ENCODE measurements around the gene DUSP22.

DNA sequence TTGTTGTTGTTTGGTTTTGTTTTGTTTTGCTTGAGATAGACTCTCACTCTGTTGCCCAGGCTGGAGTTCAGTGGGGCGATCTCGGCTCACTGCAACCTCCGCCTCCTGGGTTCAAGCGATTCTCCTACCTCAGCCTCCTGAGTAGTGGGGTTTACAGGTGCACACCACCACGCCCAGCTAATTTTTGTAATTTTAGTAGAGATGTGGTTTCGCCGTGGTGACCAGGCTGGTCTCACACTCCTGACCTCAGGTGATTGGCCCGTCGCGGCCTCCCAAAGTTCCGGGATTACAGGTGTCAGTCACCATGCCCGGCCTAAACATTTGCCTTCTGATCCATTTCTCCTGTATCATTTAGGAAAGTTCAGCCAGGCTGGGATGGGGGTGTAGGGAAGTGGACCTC, 17.7 kb downstream of the DUSP22 start:
- TF ChIP-seq RBBP5 (IDR thresholded peaks at IDR 0.05; ENCODE audit: borderline replicate concordance, insufficient read depth, low read length, poor library complexity, severe bottlenecking) (no peak), POLR2A (conservative IDR thresholded peaks at IDR 0.05) (no peak), ZNF766 (CRISPR knock-in tag; conservative IDR thresholded peaks at IDR 0.05) (no peak), FOSL1 (tag; conservative IDR thresholded peaks at IDR 0.05) (no peak), IFI16 (CRISPR knock-in tag; IDR thresholded peaks at IDR 0.05) (no peak), SAP30 (IDR thresholded peaks at IDR 0.05; ENCODE audit: borderline replicate concordance, insufficient read depth, low read depth, low read length, poor library complexity, severe bottlenecking) (no peak), HNRNPH1 (optimal IDR thresholded peaks at IDR 0.05; ENCODE audit: low read depth, low read length) (no peak), YY1 (IDR thresholded peaks at IDR 0.05; ENCODE audit: borderline replicate concordance in 1 of 3, control insufficient read depth in 1 of 3, extremely low read depth in 1 of 3, insufficient read depth in 3 of 3, insufficient read length in 1 of 3, insufficient replicate concordance in 2 of 3, low read depth in 1 of 3, low read length in 2 of 3) (no peak), CREB1 (IDR thresholded peaks at IDR 0.05) (no peak), CREB1 (CRISPR knock-in tag; IDR thresholded peaks at IDR 0.05) (no peak)
- TF ChIP-seq, protein P1, sequence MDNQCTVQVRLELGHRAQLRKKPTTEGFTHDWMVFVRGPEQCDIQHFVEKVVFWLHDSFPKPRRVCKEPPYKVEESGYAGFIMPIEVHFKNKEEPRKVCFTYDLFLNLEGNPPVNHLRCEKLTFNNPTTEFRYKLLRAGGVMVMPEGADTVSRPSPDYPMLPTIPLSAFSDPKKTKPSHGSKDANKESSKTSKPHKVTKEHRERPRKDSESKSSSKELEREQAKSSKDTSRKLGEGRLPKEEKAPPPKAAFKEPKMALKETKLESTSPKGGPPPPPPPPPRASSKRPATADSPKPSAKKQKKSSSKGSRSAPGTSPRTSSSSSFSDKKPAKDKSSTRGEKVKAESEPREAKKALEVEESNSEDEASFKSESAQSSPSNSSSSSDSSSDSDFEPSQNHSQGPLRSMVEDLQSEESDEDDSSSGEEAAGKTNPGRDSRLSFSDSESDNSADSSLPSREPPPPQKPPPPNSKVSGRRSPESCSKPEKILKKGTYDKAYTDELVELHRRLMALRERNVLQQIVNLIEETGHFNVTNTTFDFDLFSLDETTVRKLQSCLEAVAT (IDR thresholded peaks at IDR 0.05): no peak
- TF ChIP-seq, protein P2, sequence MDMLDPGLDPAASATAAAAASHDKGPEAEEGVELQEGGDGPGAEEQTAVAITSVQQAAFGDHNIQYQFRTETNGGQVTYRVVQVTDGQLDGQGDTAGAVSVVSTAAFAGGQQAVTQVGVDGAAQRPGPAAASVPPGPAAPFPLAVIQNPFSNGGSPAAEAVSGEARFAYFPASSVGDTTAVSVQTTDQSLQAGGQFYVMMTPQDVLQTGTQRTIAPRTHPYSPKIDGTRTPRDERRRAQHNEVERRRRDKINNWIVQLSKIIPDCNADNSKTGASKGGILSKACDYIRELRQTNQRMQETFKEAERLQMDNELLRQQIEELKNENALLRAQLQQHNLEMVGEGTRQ (CRISPR knock-in tag; IDR thresholded peaks at IDR 0.05): 0 out of 2 replicates have a peak, but pooled peaks have one; percentile 7
